NCI-H2081 treated with DMSO at 0.1 percent for 48 hours (cell line): ENCODE measurements around the gene SHISAL2A.

Experiments used
- DNase-seq: peaks from one replicate; lab custom pipeline; 2025; lab: John Stamatoyannopoulos, UW

Gene SHISAL2A

GRCh38 chr1:52632732-52633290 lies at the start of gene SHISAL2A:
Gene SHISAL2A (plus strand): TSS chr1:52633168. CDS start chr1:52633494, 326 bp downstream.
- no peak for DNase-seq

DNA sequence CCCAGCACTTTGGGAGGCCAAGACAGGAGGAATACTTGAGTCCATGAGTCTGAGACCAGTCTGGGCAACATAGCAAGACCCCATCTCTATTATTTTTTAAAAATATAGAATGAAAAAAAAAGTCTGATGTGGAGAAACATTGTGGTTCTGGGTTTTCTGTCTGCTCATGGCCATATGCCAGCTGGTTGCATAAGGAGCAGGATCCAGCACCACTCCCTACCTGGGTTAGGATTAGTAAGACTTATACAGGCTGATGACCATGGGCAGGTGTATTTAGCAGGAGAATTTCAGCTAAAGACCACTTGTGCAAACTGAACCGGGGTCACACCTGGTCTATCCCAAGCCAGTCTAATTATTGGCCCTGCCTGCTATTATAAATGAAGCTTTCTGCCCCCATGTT lies 47.5 kb upstream of the SHISAL2A start:
- DNase-seq, result no peak

GRCh38 chr1:52588027-52588426 lies 44.9 kb upstream of the SHISAL2A start:
- no peak for DNase-seq

DNA sequence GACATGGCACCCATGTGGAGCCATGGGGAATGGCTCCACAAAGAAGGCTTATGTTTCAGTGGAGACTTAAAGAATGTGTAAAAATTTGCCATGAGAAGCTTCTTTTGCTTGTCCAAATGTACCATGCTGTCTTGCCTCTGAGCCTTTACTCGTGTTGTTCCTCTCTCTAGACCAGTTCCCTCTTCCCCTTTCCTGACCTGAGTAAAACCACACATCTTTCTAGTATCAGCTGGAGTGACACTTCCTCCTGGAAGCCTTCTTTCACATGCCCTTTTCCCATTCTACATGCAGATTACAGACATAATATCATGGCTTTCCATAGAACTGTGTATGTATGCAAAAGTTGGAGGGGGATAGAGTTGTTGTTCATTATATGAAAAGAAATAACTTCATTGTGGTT lies 44.4 kb upstream of the SHISAL2A start:
- DNase-seq, result no peak

- DNase-seq, result no peak
These were observed 42.7 kb upstream of the SHISAL2A start for GRCh38 chr1:52590266-52590665.

GRCh38 chr1:52592637-52593323 lies 40.2 kb upstream of the SHISAL2A start:
- DNase-seq, result no peak

DNA sequence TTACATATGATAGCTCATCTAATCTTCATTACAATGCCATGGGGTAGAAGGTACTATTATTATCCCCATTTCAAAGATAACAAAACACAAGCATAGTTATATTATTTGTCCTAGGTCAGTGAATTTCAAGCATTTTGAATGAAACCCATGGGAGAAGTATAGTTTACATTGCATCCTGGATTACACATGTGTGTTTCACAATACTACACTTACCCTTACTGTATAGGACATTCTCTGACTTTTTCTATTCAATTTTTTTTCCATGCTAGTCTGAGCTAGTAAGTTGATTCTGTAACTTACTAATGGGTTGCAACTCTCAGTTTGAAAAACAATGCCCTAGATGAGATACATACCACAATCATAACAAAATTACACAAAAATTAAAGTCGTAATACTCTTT lies 39.5 kb upstream of the SHISAL2A start:
- DNase-seq, result no peak

- DNase-seq, result no peak
These were observed 37.9 kb upstream of the SHISAL2A start for GRCh38 chr1:52595061-52595460.

GRCh38 chr1:52597912-52598311 lies 35.1 kb upstream of the SHISAL2A start:
- DNase-seq, result no peak

DNA sequence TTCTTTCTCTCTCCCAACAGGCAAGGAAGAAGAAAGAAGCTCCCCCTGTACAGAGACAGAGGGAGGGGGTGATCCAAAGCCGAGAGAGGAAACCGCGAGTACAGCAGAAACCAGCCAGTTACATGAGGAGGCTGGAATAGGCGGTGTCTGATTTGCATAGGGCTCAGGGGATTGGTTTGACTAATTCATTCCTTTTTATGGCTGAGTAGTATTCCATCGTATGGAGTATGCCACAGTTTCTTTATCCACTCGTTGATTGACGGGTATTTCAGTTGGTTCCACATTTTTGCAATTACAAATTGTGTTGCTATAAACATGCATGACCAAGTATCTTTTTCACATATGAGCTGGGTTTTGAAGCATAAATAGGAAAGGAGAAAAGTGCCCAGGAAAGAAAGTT lies 34.2 kb upstream of the SHISAL2A start:
- no peak for DNase-seq

- DNase-seq, result no peak
These were observed 33.7 kb upstream of the SHISAL2A start for GRCh38 chr1:52599236-52599635.

GRCh38 chr1:52600533-52601179 lies 32.3 kb upstream of the SHISAL2A start:
- DNase-seq, result no peak

DNA sequence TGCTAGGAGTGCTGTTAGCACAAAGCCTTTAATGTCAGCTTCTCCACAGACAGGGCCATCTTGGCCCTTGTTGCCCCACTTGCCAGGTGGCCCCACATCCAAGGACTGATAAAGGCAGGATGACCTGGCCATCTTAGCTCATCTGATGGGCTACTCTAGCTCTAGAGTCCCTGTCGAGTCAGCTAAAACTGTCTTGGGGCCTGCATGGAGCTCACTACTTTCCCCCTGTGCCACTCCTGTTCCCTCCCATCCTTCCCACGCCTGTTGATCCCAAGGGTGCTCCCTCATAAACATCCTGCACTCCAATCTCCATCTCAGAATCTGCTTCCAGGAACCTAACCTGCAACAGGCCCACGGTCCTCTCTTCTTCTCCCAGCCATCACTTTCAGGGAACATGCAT lies 31.4 kb upstream of the SHISAL2A start:
- DNase-seq, result no peak

DNA sequence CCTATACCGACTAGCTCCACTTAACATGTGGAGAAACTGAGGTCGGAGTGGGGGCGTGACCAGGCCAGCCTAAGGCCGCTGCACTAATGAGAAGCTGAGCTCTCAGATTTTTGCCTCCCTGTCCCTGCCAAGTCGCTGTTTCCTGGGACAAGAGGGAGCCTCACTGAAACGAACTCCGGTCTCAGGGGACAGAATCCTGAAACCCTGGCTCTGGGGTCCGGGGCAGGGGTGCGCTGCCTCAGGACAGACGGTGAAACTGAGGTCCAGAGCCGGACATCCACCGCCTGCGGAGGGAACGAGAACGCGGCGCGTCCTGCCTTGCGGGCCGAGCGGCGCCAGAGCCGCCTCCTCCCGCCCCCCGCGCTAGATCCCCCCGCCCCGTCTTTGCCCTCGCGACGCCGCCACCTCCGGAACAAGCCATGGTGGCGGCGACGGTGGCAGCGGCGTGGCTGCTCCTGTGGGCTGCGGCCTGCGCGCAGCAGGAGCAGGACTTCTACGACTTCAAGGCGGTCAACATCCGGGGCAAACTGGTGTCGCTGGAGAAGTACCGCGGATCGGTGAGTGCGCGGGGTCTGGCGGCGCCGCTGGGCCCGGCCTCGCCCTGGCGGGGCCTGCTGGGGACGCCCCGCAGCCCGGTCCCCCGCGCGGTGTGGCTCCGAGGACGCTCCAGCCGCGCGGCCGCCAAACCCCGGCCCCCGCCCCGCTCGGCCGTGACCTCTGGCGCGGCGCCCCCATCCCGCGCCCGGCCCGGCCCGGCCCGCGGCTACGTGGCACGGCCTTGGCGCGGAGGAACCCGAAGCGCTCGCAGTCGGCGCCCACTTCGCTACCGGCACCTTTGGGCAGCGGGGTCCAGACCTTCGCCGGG lies 30.7 kb upstream of the SHISAL2A start, which contains the start of gene GPX7:
TSS of gene GPX7 (plus strand) at position 381 of the 865 bp plus-strand sequence. CDS start at position 420, 39 bp downstream.
- DNase-seq, result no peak

DNA sequence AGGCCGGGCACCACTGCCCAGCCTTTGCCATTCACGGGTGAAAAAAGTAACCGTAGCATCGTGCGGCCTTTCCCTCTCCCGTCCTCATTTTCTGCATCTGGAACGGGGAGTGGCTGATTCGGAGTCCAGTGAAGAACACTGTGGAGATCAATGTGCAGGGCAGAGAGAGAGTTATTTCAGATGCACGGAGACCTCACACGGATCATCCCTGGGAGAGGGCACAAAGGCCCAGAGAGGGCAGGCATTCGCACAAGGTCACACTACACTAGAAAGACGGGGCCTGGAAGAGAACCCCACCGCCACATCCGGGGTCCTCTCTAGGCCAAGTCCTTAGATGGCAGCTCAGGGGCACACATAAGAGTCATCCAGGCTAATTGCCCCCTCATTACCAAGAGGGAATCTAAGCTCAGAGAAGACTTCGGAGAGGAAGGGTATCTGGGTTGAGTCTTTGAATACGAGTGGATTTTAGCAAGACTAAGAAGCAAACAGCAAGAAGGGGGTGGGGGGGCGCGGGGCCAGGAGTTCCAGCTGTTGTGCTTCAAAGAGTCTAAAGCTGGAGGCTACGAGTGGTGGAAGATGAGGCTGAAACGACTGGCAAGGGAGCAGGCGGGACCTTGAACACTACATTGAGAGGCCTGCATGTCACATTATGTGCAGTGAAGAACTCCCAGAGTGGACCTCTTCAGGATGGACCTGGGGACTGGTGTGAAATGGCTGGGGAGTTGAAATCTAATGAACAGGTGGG lies 29.9 kb upstream of the SHISAL2A start:
- DNase-seq, result no peak

DNA sequence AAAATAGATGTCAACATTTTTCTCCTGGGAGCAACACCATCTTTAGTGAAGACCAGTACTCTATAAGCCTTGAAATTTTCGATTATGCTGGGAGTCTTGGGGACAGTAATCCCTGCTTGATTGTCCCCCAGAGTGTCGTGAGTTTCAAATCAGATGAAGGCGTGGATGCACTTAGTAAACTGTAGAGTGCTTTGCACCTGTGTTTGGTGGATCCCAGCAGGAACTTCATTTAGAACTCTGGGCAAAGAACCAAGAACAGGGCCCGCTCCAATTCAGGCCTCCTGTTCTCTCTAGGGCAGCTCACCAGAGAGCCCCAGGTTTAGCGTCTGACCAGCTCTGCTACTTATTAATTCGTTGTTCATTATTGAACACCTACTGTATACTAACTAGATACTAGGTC lies 29.3 kb upstream of the SHISAL2A start:
- no peak for DNase-seq

- no peak for DNase-seq
These were observed 28.8 kb upstream of the SHISAL2A start for GRCh38 chr1:52604063-52604770.

- no peak for DNase-seq
These were observed 19.2 kb upstream of the SHISAL2A start for GRCh38 chr1:52613636-52614373.

GRCh38 chr1:52614671-52615070 lies 18.3 kb upstream of the SHISAL2A start:
- DNase-seq, result no peak

DNA sequence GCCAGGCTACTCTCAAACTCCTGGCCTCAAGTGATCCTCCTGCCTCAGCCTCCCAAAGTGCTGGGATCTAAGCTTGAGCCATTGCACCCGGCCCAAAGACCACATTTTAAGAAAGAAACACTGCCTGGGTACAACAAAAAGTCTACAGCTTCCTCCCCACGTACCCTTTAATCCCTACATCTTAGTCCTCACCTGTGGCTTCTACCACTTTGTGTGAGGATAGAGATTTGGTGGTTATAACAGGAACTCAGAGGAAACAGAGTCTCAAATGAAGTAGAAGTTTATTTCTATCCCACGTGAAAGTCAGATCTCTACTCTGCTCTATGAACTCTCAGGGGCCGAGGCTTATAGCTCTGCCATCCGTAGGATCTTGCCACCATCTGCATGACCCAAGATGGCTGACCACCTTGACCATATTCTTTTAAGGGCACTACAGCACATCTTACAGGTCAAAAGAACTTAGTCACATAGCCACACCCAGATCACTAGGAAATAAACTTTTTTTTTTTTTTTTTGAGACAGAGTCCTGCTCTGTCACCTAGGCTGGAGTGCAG lies 17.4 kb upstream of the SHISAL2A start:
- DNase-seq, result no peak
